ENCODE results near the gene GPC1.

Gene GPC1

GRCh38 chr2:240455272-240455646 is 19.8 kb downstream of the GPC1 start:
- no peak for ATAC-seq
- no peak for TF ChIP-seq CREB5 (CRISPR knock-in tag; IDR thresholded peaks at IDR 0.05; ENCODE audit: low read depth)
- no peak for TF ChIP-seq POU6F1 (CRISPR knock-in tag; IDR thresholded peaks at IDR 0.05; ENCODE audit: borderline replicate concordance, low read depth)
- TF ChIP-seq ZNF70 (CRISPR knock-in tag; IDR thresholded peaks at IDR 0.05), result no peak
- no peak for TF ChIP-seq GLIS3 (CRISPR knock-in tag; IDR thresholded peaks at IDR 0.05)
- no peak for TF ChIP-seq ZNF8 (CRISPR knock-in tag; IDR thresholded peaks at IDR 0.05)
- TF ChIP-seq CSDC2 (CRISPR knock-in tag; IDR thresholded peaks at IDR 0.05), result no peak
- no peak for TF ChIP-seq RARB (CRISPR knock-in tag; IDR thresholded peaks at IDR 0.05)
- no peak for TF ChIP-seq PPARA (CRISPR knock-in tag; IDR thresholded peaks at IDR 0.05; ENCODE audit: borderline replicate concordance)
- TF ChIP-seq ZFP30 (CRISPR knock-in tag; IDR thresholded peaks at IDR 0.05), result no peak
- TF ChIP-seq ZNF565 (CRISPR knock-in tag; conservative IDR thresholded peaks at IDR 0.05; ENCODE audit: low read depth), result no peak
- TF ChIP-seq ZC3H10 (CRISPR knock-in tag; IDR thresholded peaks at IDR 0.05), result no peak
- TF ChIP-seq TOX (CRISPR knock-in tag; IDR thresholded peaks at IDR 0.05; ENCODE audit: borderline replicate concordance), result no peak

- ATAC-seq, result no peak
Measured at GRCh38 chr2:240455647-240456446, 20.4 kb downstream of the GPC1 start.

GRCh38 chr2:240456447-240457222 is 21.2 kb downstream of the GPC1 start:
- TF ChIP-seq ZNF8 (CRISPR knock-in tag; IDR thresholded peaks at IDR 0.05), result no peak
- no peak for TF ChIP-seq CSRNP3 (CRISPR knock-in tag; IDR thresholded peaks at IDR 0.05)
- TF ChIP-seq CSDC2 (CRISPR knock-in tag; IDR thresholded peaks at IDR 0.05), result no peak
- ATAC-seq, result no peak

More at GRCh38 chr2:240455647-240456446, 20.4 kb downstream of the GPC1 start:
- no peak for TF ChIP-seq ZNF70 (CRISPR knock-in tag; IDR thresholded peaks at IDR 0.05)
- TF ChIP-seq GLIS3 (CRISPR knock-in tag; IDR thresholded peaks at IDR 0.05), result no peak
- no peak for TF ChIP-seq ZNF565 (CRISPR knock-in tag; conservative IDR thresholded peaks at IDR 0.05; ENCODE audit: low read depth)
- no peak for TF ChIP-seq SNAI2 (CRISPR knock-in tag; IDR thresholded peaks at IDR 0.05)
- TF ChIP-seq POU6F1 (CRISPR knock-in tag; IDR thresholded peaks at IDR 0.05; ENCODE audit: borderline replicate concordance, low read depth), result no peak
- no peak for TF ChIP-seq ZFP30 (CRISPR knock-in tag; IDR thresholded peaks at IDR 0.05)

- ATAC-seq, result no peak
- TF ChIP-seq OSR1 (CRISPR knock-in tag; IDR thresholded peaks at IDR 0.05), result no peak
Measured at GRCh38 chr2:240457223-240458043, 22.0 kb downstream of the GPC1 start.
